GM21360 (cell line): ENCODE measurements around the gene SLC25A42.
"Not testable (repeated sequence)": the region's sequence is repeated elsewhere in the genome, so short reads cannot be mapped to it uniquely, and the experiment has no call there.

ENCODE experiments used
- ATAC-seq: cut with Tn5 transposase; IDR thresholded peaks from one replicate; pipeline ENCODE4 v1.9.1; 2021; ENCODE audit warnings: mild to moderate bottlenecking, moderate library complexity; ENCODE audit not compliant: unreplicated experiment

Gene SLC25A42

DNA sequence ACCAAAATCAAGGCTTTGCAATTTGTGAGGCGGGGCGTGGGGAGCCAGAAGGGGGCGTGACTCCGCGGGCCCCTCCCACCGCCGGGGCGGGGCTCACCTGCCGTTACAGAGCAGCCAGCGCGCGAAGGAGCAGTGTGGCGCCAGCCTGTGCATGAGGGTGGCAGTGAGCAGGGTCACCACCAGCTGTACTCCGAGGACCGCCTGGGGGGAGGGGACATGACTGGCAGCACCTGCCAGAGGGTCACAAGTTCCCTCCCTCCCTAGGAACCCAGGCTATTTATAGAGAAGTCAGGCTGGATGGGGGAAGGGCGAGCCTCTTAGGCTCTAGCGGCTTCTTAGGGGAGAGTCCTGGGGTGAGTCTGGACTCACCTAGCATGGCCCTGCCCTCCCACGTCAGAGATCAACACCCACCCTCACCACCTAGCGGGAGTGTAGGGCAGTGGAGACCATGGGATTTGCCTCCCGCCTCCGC lies 70.9 kb downstream of the SLC25A42 start:
- ATAC-seq = no peak

DNA sequence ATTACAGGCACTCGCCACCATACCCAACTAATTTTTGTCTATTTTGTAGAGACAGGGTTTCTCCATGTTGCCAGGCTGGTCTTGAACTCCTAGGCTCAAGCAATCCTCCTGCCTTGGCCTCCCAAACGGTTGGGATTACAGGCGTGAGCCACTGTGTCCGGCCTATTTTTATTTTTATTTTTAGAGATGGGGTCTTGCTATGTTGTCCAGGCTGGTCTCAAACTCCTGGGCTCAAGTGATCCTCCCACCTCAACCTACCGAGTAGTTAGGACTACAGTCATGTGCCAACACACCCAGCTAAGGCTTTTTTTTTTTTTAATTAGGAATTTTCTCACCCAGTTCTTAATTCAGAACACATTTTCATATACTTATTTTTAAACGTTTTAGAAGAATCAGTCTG lies 71.9 kb downstream of the SLC25A42 start:
- not testable (repeated sequence) for ATAC-seq

- ATAC-seq = no peak
Measured at GRCh38 chr19:19137556-19138108, 73.8 kb downstream of the SLC25A42 start.

GRCh38 chr19:19138109-19138981 lies 74.6 kb downstream of the SLC25A42 start, which contains the start of gene TMEM161A:
Gene TMEM161A, minus strand, starts transcription at chr19:19138478. Its CDS starts 50 bp downstream, at chr19:19138428.
- ATAC-seq = peak; percentile 95

DNA sequence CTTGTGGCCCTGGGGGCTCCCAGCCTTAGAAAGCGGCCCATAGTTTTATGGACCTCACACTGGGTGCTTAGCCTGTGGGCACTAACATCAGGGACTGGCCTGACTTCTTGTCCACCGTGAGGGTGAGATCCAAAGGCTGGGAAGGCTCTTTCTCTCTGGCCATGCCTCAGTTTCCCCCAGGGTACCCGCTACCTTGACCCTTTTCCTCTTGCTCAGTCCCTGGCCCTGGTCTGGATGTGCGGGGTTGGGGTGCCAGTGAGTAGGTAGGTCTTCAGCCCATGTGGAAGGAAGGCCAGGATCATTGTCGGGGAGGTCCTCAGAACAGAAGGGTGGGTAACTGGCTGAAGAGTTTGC lies 76.1 kb downstream of the SLC25A42 start:
- ATAC-seq = no peak

- no peak for ATAC-seq
Measured at GRCh38 chr19:19140476-19140875, 76.7 kb downstream of the SLC25A42 start.

GRCh38 chr19:19142347-19142746 lies 78.6 kb downstream of the SLC25A42 start:
- ATAC-seq = no peak

- no peak for ATAC-seq
Measured at GRCh38 chr19:19145281-19145680, 81.5 kb downstream of the SLC25A42 start.

GRCh38 chr19:19145684-19146608 lies 82.2 kb downstream of the SLC25A42 start:
- ATAC-seq = peak; percentile 58

- no peak for ATAC-seq
Measured at GRCh38 chr19:19146865-19147264, 83.1 kb downstream of the SLC25A42 start.

DNA sequence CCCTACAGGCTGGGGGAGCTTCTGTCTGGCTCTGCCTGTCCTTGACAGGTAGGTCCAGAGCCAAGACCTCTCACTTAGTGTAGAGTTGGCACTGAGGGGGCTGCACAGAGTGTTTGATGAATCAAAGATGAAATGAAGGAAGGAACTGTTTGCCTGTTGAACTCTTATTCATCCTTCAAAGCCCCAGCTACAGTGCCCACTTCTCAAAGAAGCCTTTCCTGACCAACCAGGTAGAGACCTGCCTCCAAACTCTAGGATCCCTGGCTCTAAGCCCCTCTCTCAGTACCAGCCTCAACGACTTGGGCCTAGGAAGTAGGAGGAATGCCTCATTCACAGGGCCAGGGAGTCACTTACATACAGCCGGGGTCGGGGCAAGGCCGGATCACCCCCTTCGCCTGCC lies 83.5 kb downstream of the SLC25A42 start:
- ATAC-seq = no peak

- not testable (repeated sequence) for ATAC-seq
Measured at GRCh38 chr19:19148504-19148903, 84.7 kb downstream of the SLC25A42 start.

- ATAC-seq = no peak
Measured at GRCh38 chr19:19149435-19149834, 85.6 kb downstream of the SLC25A42 start.

- no peak for ATAC-seq
Measured at GRCh38 chr19:19151418-19151817, 87.6 kb downstream of the SLC25A42 start.

DNA sequence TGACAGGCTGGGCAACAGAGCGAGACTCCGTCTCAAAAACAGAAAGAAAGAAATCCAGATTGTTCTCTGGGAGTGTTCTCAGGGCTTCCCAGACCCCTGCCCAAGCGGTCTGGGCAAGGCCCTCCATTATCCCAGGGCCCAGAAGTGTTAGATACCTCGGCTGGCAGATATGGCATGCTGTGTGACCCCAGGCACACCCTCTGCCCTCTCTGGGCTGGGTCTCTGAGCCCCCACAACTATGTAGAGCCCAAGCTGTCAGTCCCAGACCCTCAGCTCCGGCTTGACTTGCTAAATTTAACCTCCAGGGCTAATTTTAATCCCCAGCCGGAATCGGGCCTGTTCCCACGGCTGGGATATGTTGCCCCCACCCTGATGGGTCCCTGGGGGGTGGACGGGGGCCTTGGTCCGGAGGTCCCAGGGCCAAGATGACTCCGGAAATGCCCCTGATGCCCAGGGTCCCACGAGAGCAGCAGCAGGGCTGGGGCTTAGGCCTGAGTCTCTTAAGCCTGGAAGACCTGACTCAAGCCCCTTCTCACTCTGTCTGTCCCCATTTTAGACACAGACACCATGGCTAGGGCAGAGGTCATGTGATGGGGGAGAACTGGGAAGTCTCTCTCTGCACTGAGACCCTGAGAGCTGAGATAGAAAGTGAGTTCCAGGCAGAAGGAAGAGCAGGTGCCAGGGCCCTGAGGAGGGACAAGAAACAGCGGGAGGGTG lies 89.0 kb downstream of the SLC25A42 start:
- no peak for ATAC-seq

- no peak for ATAC-seq
Measured at GRCh38 chr19:19154768-19155494, 91.1 kb downstream of the SLC25A42 start.

DNA sequence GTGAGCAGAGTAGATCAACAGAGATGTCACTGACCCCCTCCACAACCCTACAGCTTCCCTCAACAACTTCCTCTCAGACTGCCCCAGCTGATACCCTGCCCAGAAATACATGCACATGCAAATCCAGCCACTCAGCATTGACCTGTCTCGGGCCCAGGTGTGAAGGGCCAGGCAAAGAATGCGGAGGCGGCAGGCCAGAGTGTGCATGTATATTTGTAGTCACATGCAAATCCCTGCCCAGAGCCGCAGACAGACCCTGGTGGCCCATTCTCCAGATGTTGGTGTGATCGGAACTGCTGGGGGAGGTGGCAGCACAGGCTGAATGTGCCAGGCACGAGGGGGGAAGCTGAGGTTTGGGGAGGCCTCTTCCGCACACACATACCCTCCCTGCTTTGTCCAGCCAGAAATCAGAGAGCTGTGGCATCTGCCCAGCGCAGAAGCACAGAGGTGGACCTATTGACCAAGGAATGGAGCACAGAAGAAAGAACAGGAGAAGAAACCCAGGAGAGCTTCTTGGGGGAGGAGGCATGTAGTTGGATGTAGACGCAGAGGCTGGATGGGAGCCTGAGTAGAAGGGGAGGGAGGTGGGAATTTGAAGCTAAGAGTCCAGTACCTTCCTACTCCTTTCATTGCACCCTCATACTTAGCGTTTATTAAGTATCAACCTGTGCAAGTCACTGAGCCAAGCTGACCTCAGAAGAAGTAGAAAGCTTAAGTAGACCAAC lies 91.9 kb downstream of the SLC25A42 start:
- ATAC-seq = peak; percentile 36

GRCh38 chr19:19157808-19158207 lies 94.0 kb downstream of the SLC25A42 start:
- no peak for ATAC-seq

- no peak for ATAC-seq
Measured at GRCh38 chr19:19159534-19159933, 95.7 kb downstream of the SLC25A42 start.
